HG03097 (cell line): ENCODE results near the gene STPG3.

Experiments used
- ATAC-seq: cut with Tn5 transposase; IDR thresholded peaks from one replicate; pipeline ENCODE4 v1.9.1; 2021; ENCODE audit not compliant: unreplicated experiment, low FRiP score

Gene STPG3

DNA sequence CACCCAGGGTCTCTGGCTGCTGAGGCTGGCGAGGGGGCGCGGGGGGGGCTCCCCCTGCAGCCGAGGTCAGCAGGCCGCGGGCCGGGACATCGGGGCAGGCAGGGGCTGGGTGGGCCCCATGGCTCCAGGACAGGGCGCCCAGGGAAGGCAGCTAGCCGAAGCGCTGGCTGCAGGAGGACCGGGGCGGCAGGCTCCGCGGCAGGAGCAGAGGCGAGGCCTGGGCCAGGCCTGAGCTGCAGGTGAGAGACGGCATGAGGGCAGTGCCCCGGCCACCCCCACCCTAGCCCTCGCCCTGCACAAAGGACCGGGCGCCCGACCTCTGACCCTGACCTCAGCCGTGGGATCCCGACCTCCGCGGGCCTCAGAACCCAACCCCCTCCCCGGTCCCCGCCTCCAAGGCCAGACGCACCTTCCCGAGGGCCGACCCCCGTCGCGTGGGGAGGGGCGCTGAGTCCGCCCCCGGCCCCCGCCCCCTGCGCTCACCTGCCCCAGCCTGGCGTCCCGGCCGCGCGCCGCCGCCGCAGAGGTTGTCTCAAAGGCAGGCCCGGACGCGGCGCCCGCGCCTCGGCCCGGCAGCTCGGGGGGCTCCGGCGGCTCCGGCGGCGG, 29.5 kb upstream of the STPG3 start:
- no peak for ATAC-seq

DNA sequence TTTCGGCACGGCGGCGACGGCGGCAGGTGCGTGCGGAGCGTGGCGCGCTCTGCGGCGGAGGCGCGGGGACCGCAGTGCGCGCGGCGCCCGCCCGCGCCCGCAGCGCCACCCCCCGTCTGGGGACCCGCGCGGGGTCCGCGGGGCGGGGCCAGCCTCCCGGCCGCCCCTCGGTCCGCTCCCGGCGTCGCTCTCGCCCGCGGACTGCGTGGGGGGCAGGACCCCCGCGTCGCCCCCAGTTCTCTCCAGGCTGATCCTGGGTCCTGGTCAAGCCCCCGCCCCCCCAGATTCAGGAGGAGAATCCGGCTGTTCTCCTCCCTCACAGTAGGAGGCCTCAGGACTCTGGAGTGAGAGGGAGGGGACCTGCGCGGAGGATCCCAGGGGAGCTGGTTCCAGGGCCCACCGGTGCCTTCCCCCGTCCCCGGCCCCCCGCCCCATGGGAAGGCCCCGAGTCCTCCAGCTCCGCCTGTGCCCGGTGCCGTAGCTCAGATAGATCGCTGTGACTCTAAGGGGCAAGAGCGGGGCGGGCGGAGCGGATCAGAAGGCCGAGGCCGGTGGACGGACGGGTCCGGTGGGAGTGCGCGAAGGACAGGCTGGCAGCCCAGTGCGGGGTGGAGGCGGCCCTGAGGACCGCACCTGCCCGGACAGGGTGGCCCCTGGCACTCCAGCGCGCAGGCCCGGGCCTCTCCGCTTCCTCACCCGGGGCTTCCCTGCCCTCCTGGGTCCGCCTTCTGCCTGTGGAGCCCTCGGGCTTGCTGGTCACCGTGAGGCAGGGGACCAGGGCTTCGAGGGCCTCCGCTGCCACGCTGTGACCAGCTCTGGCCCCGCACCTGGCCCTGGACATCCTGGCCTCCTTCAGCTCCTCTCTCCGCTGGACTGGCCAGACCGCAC, 28.7 kb upstream of the STPG3 start, which contains the start of gene RNF208:
TSS of gene RNF208 (minus strand) at position 51 of the 888 bp plus-strand sequence. CDS start 1,028 bp downstream, outside the sequence.
- no peak for ATAC-seq

DNA sequence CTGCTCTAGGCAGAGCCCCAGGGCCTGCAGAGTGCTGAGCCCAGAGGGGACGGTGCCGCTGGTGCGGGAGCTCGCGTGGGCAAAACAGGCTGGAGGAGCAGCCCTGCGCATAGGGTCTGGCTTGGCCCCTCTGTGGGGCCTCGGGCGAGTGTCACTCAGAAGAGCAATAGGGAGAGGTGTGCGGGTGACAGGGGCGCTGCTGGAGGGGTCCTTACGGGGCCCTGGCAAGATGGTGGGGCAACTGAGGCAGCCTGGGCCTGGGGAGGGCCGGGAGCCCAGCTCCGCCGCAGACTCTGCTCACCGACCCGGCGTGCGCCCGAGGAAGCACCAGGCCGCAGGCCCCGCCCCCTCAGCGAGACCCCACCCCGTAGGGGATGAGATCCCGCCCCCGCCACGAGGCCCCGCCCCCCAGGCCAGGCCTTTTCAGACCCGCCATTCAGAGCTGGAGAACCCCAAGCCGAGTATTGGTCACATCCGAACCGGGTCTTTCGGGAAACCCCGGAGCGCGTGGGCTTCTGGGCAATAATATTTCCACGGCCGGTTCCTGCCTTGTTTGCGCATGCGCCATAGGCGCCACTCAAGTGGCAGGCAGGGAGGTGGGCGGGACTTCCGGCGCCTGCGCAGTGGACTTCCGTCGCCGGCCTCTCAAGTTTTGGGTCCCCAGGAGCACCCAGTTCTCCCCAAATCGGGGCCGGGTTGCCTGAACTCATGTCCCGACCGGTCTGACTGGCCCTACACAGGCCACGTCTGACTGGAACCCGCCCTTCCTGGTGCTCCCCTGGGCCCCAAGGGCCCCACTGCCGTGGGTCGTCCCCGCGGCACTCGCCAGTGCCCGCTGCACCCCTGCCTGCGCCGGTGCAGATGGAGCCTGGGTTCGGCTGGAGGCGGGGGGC, 27.8 kb upstream of the STPG3 start:
- ATAC-seq = peak; percentile 72

DNA sequence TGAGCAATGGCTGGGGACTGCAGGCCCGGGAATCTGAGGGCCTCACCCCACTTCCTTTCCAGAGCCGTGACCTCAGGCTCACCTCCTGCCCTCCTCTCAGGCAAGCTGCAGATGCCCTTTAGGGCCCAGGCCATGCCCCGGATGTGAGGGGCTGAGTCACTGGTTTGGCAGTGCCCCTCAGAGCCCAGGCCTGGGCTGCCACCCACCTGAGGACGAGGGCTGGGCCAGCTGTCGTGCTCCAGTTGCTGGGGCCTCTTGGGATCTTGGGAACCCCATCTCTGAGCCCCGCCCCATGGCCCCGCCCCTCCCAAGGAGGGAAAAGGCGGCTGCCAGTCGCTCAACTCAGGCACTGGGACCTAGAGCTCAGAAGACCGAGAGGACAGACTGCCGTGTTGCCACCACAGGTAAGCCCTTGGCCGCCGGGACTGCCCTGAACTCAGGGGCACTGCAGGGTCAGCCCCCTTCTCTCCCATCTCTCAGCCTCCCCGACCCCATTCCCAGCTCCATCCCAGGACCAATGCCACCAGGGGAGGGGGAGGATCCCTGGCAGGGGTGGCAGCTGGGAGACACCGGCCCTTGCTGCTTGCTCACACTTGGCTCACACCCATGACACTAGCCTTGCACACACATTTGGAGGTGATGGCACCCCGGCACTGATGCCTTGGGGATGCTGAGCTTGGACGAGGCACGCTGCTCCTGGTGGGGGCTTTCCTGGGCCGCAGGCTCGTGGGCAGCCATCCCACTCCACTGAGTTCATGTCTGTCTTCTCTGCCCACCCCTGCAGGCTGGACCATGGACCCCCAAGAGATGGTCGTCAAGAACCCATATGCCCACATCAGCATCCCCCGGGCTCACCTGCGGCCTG, 26.0 kb upstream of the STPG3 start, which contains the start of gene CYSRT1:
TSS of gene CYSRT1 (plus strand) at position 345 of the 865 bp plus-strand sequence. CDS start at position 793, 448 bp downstream.
- no peak for ATAC-seq

DNA sequence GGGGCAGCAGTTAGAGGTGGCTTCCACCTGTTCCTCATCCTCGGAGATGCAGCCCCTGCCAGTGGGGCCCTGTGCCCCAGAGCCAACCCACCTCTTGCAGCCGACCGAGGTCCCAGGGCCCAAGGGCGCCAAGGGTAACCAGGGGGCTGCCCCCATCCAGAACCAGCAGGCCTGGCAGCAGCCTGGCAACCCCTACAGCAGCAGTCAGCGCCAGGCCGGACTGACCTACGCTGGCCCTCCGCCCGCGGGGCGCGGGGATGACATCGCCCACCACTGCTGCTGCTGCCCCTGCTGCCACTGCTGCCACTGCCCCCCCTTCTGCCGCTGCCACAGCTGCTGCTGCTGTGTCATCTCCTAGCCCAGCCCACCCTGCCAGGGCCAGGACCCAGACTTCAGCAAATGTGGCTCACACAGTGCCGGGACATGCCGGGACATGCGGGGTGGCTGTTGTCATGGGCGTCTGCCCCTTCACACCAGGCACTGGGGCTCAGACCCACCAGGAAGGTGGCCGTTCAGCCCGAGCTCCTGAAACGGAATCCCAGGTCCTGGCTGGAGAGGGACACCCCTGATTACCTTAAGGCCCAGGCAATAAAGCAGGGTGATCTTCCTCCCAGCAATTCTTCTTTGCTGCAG, 25.3 kb upstream of the STPG3 start:
- ATAC-seq = no peak

DNA sequence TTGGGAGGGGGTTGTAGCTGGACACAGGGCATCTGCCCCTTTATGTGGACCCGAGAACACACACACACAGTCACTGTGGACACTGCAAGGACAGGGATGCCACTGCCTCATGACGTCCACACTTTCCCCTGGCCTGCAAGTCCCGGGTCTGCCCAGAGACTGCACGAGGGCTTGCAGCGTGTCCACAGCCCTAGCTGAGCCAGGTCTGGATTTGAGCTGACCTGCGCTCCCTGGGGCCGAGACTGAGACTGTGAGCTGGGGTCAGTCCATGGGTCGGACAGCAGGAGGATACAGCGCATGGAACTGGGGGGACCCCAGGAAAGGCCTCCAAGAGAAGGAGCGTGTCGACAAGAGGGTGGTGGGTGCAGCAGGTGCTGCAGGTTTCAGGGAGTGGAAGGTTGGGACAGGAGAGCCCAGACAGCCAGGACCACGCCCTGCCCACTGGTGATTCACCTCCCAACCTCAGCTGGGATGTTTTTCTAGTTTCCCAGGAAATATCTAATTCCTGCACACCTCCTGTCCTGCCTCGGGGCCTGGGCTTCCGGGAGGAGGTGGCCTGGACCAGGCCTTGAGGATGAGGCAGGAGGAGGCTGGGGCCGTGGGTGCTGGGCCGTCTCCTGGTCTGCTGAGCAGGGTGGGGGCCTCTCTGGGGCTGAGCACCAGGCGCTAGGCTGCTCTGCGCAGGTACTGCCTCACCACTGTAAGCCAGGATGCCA, 24.6 kb upstream of the STPG3 start:
- no peak for ATAC-seq

DNA sequence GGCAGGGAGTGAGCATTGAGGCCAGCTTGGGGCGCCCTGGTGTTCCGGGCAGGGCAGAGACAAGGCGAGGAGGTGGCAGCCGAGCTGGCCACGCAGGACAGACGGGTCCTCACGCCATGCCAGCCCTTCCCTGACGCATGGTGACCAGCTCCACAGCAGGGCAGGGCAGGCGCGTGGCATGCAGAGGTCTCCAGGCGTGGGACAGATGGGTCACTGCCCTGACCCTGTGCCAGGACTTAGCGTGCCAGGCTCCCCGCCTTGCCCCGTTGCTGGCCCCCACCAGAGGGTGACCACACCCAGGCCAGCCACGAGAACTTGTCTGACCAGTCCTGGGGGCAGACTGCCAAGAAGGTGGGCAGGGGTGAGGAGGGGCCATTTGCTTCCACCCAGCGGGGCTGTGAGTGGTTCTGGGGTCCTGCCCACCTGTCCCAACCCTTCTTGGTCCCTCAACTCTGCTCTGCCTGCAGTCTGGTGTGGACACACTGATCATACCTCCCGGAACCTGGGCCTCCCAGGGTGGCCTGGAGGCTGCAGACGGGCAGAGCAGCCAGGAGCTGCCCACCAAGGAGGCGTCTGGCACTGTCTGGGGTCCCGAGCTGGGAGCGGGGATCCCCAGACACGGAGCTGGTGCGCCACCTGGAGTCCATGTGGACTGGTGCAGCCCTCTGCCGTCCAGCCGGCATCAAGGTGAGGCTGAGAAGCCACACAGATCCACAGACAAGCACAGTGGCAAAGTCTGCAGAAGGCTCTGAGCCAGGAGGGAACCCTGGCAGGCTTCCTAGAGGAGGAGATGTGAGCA, 23.8 kb upstream of the STPG3 start, which contains the start of gene RNF224:
TSS of gene RNF224 (plus strand) at position 449 of the 799 bp plus-strand sequence. CDS start 834 bp downstream, outside the sequence.
- ATAC-seq = no peak

DNA sequence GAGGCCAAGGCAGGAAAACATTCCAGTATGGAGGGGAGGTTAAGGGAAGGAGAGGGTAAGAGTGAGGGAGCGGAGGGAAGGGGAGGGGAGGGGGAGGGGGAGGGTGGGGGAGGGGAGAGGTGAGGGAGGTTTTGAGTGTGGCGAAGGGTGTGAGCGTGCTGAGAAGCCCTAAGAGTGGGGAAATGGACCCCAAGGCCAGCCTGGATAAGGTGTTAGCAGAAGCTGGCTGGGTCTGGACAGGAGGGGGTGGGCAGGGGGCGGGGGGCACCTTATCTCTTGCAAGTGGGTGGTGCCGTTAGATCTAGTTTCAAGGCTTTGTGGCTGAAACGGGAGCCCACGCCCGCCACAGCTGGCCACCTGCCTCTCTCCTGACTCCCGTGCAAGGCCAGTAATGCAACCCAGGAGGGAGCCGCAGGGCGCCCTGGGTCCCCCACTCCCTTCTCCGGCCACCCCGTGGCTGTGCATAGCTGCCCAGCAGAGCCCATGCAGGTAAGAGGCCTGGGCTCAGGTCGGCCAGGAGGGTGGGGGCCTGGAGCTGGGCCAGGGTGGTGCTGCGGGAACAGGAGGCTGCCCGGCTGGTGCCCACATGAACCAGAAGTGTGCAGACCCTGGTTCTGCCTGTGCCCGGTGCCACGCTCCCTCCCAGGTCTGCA, 23.1 kb upstream of the STPG3 start:
- ATAC-seq = no peak

DNA sequence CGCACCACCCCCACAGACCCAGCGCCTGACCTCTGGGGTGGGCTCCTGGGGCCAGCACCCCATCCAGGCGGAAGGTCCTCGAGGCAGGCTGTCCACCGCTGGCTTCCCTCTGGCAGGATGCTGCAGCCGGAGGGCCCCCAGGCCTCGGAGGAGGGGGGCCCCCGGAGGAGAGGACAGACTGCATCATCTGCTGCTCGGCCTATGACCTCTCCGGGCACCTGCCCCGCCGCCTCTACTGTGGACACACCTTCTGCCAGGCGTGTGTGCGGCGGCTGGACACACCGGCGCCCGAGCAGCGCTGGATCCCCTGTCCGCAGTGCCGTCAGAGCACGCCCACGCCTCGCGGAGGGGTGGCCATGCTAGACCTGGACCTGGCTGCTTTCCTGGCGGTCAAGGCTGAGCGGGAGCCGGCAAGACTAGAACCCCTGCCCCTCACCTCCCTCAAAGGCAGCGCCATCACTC, 22.5 kb upstream of the STPG3 start:
- ATAC-seq = no peak

DNA sequence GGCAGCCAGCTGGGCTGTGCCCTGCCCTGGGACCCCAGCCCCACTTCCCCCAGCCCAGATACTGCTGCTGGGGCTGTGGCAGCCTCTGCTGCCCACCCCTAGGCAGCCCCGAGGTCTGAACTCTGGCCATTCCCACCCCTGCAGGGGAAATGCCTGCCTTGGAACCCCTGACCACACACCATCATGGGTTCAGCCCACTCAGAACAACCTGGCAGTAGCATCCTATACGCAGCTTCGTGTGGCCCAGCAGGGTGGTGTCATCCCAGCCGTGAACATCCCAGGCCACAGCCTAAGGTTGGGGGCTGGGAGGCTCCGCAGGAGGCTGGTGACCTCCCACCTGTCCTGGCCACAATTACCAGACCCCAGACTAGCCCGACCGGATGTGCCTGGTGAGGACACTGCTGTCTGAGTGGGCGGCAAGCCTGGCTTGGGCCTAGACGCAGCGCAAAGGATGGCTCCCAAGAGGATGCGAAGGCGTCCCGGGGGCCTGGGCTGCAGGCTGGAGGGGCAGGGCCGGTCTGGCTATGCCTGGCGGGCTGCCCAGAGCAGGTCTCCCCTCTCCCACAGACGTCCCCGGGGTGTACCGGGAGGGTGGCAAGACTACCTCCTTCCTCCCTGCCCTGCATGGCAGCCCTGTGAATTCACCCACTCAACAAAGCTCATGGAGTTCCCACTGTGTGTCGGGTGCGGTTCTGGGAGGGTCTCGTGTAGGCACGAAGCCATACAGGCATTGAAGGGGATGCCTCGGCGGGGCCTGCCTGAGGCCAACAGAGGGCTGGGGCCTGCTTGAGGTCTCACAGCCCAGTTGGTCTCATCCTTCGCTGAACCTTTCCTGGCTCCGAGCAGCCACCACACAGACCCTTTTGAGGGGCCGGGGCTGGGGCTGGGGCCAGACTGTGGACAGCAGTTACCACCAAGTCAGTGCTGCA, 21.9 kb upstream of the STPG3 start:
- no peak for ATAC-seq

DNA sequence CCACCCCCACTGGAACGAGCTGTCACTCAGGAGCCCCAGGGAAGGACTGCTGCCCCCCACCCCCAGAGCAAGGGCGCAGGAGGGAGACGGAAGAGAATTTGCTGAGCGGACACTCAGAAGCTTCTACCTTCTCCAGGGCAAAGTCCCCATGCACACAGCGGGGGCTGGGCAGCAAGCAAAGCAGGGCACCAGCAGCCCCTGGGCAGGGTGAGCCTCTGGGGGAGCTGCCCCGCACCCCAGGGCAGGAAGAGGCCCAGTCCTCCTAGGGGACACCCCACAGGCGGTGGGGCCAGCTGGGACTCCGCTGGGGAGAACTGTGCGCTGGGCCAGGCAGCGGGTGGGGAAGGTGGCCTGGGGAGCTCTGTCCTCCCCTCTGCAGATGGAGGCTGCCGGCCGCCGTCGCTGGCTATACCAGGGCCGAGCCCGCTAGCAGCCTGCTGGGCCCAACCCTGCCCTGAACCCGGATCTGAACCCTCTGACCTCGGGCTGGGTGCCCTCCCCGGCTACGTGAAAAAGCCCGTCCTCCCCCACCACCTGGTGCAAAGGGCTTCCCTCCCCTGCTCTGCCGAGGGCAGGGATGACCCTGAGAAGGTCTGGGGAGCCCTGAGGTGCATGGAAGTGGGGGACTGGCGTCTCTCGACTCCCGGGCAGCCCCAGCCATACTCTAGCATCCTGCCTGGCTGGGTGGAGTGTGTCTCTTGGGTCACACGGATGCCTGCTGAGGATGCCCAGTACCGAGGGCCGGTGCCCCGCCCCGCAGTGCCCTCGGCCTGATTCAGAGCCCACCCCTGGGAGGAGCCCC, 21.0 kb upstream of the STPG3 start:
- no peak for ATAC-seq

DNA sequence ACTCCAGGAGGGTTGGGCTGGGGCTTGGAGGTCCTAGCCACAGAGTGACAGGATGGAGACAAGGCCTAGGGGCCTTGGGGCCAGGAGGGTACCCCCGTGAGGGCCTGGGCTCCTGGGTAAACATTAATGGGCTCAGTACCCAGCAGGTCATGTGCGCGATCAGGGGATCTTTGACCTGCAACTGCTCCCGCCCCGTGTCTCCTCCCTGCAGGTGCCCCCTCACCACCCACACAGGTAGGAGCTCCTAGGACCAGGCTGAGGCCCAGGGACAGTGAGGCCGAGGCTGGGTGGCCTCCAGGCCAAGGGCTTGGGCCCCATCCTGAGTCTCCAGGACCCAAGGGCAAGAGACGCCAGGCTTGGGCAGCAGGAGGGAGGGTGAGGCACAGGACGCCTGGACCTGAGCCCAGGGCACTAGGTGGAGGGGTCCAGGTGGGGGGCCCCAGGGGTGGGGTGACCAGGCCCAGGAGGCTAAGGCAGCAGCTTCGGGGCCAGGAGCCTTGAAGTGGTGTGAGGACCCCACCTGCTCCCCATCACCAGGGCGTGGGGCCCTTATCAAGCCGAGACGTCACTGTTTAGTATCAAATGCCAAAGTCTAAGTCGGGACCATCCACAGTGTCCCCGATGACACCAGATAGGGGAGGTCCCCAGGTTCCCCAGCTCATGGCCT, 20.2 kb upstream of the STPG3 start, which contains the start of gene SLC34A3:
TSS of gene SLC34A3 (plus strand) at position 197 of the 667 bp plus-strand sequence. CDS start 802 bp downstream, outside the sequence.
- no peak for ATAC-seq

DNA sequence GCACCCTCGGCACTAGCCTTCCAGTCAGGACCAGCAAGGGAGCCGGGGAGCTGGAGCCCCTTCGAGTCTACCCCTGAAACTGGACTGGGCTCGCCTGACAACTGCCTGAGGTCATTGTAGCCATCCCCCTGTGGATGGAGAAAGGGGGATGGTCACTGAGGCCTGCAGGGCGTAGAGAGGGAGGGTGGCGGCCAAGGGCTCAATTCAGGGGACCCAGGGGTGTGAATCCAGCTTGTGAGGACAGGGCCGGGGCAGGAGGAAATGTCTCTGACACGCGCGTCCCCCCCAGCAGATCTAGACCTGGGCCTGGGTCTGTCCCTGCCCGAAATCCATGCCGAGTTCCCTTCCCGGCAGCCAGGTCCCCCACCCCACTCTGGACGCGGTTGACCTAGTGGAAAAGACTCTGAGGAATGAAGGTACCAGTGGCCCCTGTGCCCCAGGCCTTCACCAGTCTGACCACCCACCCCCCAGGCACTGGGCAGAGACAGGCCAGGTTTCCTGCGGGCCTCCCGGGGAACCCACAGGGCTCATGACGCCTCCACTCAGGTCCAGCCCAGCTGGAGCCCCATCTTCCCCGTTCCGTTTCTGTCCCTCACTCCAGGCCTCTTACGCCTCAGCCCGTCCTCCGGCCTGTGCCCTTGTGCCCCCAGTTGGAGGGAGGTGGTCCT, 19.6 kb upstream of the STPG3 start:
- ATAC-seq = no peak

DNA sequence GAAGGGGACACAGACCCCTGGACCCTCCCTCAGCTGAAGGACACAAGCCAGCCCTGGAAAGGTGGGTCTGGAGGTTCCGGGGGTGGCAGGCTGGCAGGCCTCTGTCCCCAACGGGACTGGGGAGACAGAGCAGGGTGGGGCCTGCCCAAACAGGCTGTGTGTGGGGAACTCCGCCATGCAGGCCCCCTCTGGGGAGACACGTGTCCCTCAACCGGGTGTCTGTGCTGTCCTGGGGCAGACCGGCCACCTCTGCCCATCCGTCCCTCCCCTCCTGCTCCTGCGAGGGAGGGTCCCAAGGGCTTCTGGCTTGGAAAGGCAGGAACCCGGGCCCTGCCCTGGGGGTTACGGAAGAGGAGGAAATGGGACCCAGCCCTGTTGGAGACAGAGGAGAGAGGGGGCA, 19.0 kb upstream of the STPG3 start:
- ATAC-seq = no peak
